H1 (cell line): ENCODE data around the gene MVK. TPM values are rescaled to one million over a fixed set of nuclear protein-coding genes. Genes with fewer than 3 reads are reported as not detected.

Source experiments
- CTCF ChIA-PET: fragments of 300-600 bp; sonication (Branson Sonifier 250); formaldehyde crosslinking; loops from one replicate; lab custom pipeline; 2021; ENCODE audit not compliant: partially characterized antibody; lab: Charles Lee
- POLR2A ChIA-PET: fragments of 300-600 bp; sonication (Branson Sonifier 250); formaldehyde crosslinking; loops from one replicate; lab custom pipeline; 2021; ENCODE audit warnings: inconsistent platforms; ENCODE audit not compliant: partially characterized antibody; lab: Charles Lee
- DNase-seq, 2 experiments: peaks; one replicate each; pipeline versions ENCODE4 v3.0.0 to v3.0.0-alpha.2; 2010 to 2022; ENCODE audit warnings: low spot score in 2 of 2, low read depth in 1 of 2, mixed read lengths in 1 of 2
- FAIRE-seq: peaks from 2 replicates; lab custom pipeline; 2011; peaks lifted over from hg19 to GRCh38; lab: Jason Lieb, UNC
- H2AFZ ChIP-seq: 2 replicates; pipeline ENCODE4 v1.8.1; 2012; ENCODE audit warnings: low read length, inconsistent platforms
- H2AK5ac ChIP-seq: 2 replicates; pipeline ENCODE4 v1.6.1; 2013; ENCODE audit warnings: low read depth, low read length
- H2BK120ac ChIP-seq: replicated peaks from 2 replicates; pipeline ENCODE3; 2013; ENCODE audit warnings: low read depth, low read length, inconsistent platforms
- H2BK12ac ChIP-seq: 2 replicates; pipeline ENCODE4 v1.6.1; 2013; ENCODE audit warnings: low read depth, low read length
- H2BK15ac ChIP-seq: 2 replicates; pipeline ENCODE4 v1.6.1; 2013; ENCODE audit warnings: low read length
- H2BK20ac ChIP-seq: 2 replicates; pipeline ENCODE4 v1.6.1; 2013; ENCODE audit warnings: low read length
- H2BK5ac ChIP-seq: 2 replicates; pipeline ENCODE4 v1.6.1; 2013; ENCODE audit warnings: low read depth, low read length
- H3K14ac ChIP-seq: 2 replicates; pipeline ENCODE4 v1.6.1; 2013; ENCODE audit warnings: inconsistent platforms; ENCODE audit not compliant: insufficient read length
- H3K18ac ChIP-seq: 2 replicates; pipeline ENCODE4 v1.6.1; 2013; ENCODE audit warnings: low read length; ENCODE audit errors: extremely low read depth
- H3K23ac ChIP-seq: 2 replicates; pipeline ENCODE4 v1.6.1; 2013; ENCODE audit warnings: inconsistent platforms; ENCODE audit not compliant: insufficient read length
- H3K23me2 ChIP-seq: 2 replicates; pipeline ENCODE4 v1.6.1; 2013; ENCODE audit warnings: low read depth, low read length
- H3K27ac ChIP-seq: 2 replicates; pipeline ENCODE4 v1.6.1; 2011; ENCODE audit warnings: low read depth, low read length, inconsistent platforms
- H3K27me3 ChIP-seq, 4 experiments: replicated peaks in 1 of 4; 1 replicate in 1 of 4; 2 replicates in 3 of 4; pipeline versions ENCODE4 v1.6.1 to v1.8.1; 2011 to 2013; ENCODE audit warnings: low read length in 3 of 4, mild to moderate bottlenecking in 3 of 4, inconsistent platforms in 2 of 4, mixed read lengths in 2 of 4, moderate library complexity in 1 of 4; ENCODE audit not compliant: control insufficient read depth in 3 of 4, insufficient read depth in 3 of 4; ENCODE audit errors: extremely low read depth in 1 of 4
- H3K36me3 ChIP-seq, 4 experiments: 2 replicates each; pipeline versions ENCODE4 v1.6.1 to v1.8.1; 2011 to 2013; ENCODE audit warnings: mild to moderate bottlenecking in 4 of 4, low read length in 3 of 4, moderate library complexity in 2 of 4, control low read depth in 1 of 4, inconsistent platforms in 1 of 4; ENCODE audit not compliant: insufficient read depth in 4 of 4, control insufficient read depth in 2 of 4
- H3K4ac ChIP-seq: replicated peaks from 2 replicates; pipeline ENCODE3; 2013; ENCODE audit warnings: low read length, low read depth, mixed read lengths, inconsistent platforms; ENCODE audit not compliant: insufficient read length
- H3K4me1 ChIP-seq, 4 experiments: replicated peaks in 1 of 4; 1 replicate in 1 of 4; 2 replicates in 3 of 4; pipeline versions ENCODE4 v1.6.1 to v1.8.1; 2011 to 2013; ENCODE audit warnings: low read length in 3 of 4, inconsistent platforms in 2 of 4, mixed read lengths in 1 of 4; ENCODE audit not compliant: insufficient read depth in 4 of 4, control insufficient read depth in 3 of 4
- H3K4me2 ChIP-seq, 2 experiments: 2 replicates each; pipeline versions ENCODE4 v1.6.1 to v1.8.1; 2011 to 2013; ENCODE audit warnings: low read depth in 2 of 2, low read length in 2 of 2, control low read depth in 1 of 2, inconsistent platforms in 1 of 2, mild to moderate bottlenecking in 1 of 2; ENCODE audit not compliant: insufficient read depth in 1 of 2
- H3K4me3 ChIP-seq, 4 experiments: fragments of 200-600, 300-600 bp in 1 of 4; sonication (generic), shearing (Covaris generic), sonication (Bioruptor Twin) in 1 of 4; 2 replicates each; pipeline versions ENCODE4 v1.5.1 to v1.8.1; 2011 to 2016; ENCODE audit warnings: low read length in 4 of 4, low read depth in 3 of 4, control low read depth in 2 of 4, inconsistent platforms in 2 of 4, mild to moderate bottlenecking in 2 of 4, mixed read lengths in 1 of 4, moderate library complexity in 1 of 4; ENCODE audit not compliant: insufficient read depth in 2 of 4; ENCODE audit errors: extremely low read depth in 1 of 4
- H3K56ac ChIP-seq: replicated peaks from 2 replicates; pipeline ENCODE3; 2013; ENCODE audit warnings: low read depth, mild to moderate bottlenecking, mixed read lengths, low read length, inconsistent platforms; ENCODE audit not compliant: insufficient read length
- H3K79me1 ChIP-seq: 2 replicates; pipeline ENCODE4 v1.6.1; 2013; ENCODE audit warnings: low read depth, low read length, control low read depth
- H3K79me2 ChIP-seq, 2 experiments: 2 replicates each; pipeline versions ENCODE4 v1.6.1 to v1.8.1; 2012 to 2013; ENCODE audit warnings: low read length in 2 of 2, mild to moderate bottlenecking in 2 of 2, inconsistent platforms in 1 of 2; ENCODE audit not compliant: insufficient read depth in 2 of 2, control insufficient read depth in 1 of 2
- H3K9ac ChIP-seq, 4 experiments: replicated peaks in 1 of 4; 1 replicate in 1 of 4; 2 replicates in 3 of 4; pipeline versions ENCODE4 v1.6.1 to v1.8.1; 2011 to 2013; ENCODE audit warnings: low read depth in 3 of 4, low read length in 3 of 4, control low read depth in 2 of 4, mild to moderate bottlenecking in 2 of 4, moderate library complexity in 2 of 4, inconsistent platforms in 1 of 4; ENCODE audit errors: extremely low read depth in 1 of 4
- H3K9me3 ChIP-seq, 2 experiments: 2 replicates each; pipeline versions ENCODE4 v1.6.1 to v1.8.1; 2012 to 2013; ENCODE audit warnings: mild to moderate bottlenecking in 2 of 2, moderate library complexity in 2 of 2, control low read depth in 1 of 2, inconsistent platforms in 1 of 2, low read depth in 1 of 2, low read length in 1 of 2, mixed read lengths in 1 of 2; ENCODE audit not compliant: insufficient read depth in 2 of 2
- H4K20me1 ChIP-seq, 2 experiments: replicated peaks in 1 of 2; 2 replicates each; pipeline versions ENCODE3 to v1.8.1; 2011 to 2013; ENCODE audit warnings: inconsistent platforms in 2 of 2, low read length in 2 of 2, mild to moderate bottlenecking in 1 of 2; ENCODE audit not compliant: insufficient read depth in 2 of 2, control insufficient read depth in 1 of 2
- H4K5ac ChIP-seq: 2 replicates; pipeline ENCODE4 v1.6.1; 2013; ENCODE audit warnings: low read length, low read depth, mixed read lengths, inconsistent platforms; ENCODE audit not compliant: insufficient read length
- H4K8ac ChIP-seq: 2 replicates; pipeline ENCODE4 v1.8.0; 2013; ENCODE audit warnings: mild to moderate bottlenecking, moderate library complexity, low read length, inconsistent platforms; ENCODE audit not compliant: insufficient read depth; ENCODE audit errors: extremely low read depth
- H4K91ac ChIP-seq: replicated peaks from 2 replicates; pipeline ENCODE3; 2013; ENCODE audit warnings: low read length, mixed read lengths, inconsistent platforms; ENCODE audit not compliant: insufficient read length
- ASH2L ChIP-seq: fragments of 200-600, 300-600 bp; sonication (generic); IDR thresholded peaks from one replicate; pipeline ENCODE4 v1.7.1; 2017; ENCODE audit warnings: low read length
- ATF3 ChIP-seq: IDR thresholded peaks from 2 replicates; pipeline ENCODE4 v1.6.1; 2011; ENCODE audit warnings: low read depth, mild to moderate bottlenecking, low read length; ENCODE audit not compliant: insufficient read depth
- BCL11A ChIP-seq, 2 experiments: IDR thresholded peaks; one replicate each; pipeline ENCODE4 v1.6.1; 2011; ENCODE audit warnings: low read depth in 2 of 2, low read length in 2 of 2, mild to moderate bottlenecking in 2 of 2
- CBX8 ChIP-seq: fragments of 300-800, 300-1000 bp; sonication (generic); IDR thresholded peaks from 2 replicates; pipeline ENCODE4 v1.7.1; 2016; ENCODE audit warnings: low read depth, low read length, borderline replicate concordance
- CHD2 ChIP-seq: IDR thresholded peaks from 2 replicates; pipeline ENCODE4 v1.6.1; 2012; ENCODE audit warnings: low read length, improper control_type of control experiment
- EGR1 ChIP-seq: IDR thresholded peaks from 2 replicates; pipeline ENCODE4 v1.6.1; 2011; ENCODE audit warnings: low read depth, low read length, borderline replicate concordance
- GABPA ChIP-seq: IDR thresholded peaks from 2 replicates; pipeline ENCODE4 v1.6.1; 2011; ENCODE audit warnings: mild to moderate bottlenecking, low read length, moderate library complexity, borderline replicate concordance; ENCODE audit not compliant: insufficient read depth
- HDAC2 ChIP-seq, 2 experiments: fragments of 300-600 bp in 1 of 2; sonication (generic) in 1 of 2; IDR thresholded peaks; 2 replicates each; pipeline ENCODE4 v1.6.1; 2011 to 2012; ENCODE audit warnings: low read depth in 2 of 2, low read length in 2 of 2, mild to moderate bottlenecking in 2 of 2, moderate library complexity in 2 of 2, borderline replicate concordance in 1 of 2, inconsistent platforms in 1 of 2
- KDM4A ChIP-seq: IDR thresholded peaks from one replicate; pipeline ENCODE4 v1.7.1; 2012; ENCODE audit warnings: low read depth, mild to moderate bottlenecking, moderate library complexity, low read length, inconsistent platforms; ENCODE audit not compliant: severe bottlenecking
- KDM5A ChIP-seq: fragments of 200-600 bp; IDR thresholded peaks from 2 replicates; pipeline ENCODE4 v1.7.1; 2012; ENCODE audit warnings: mild to moderate bottlenecking, low read length, inconsistent platforms, mixed read lengths
- RXRA ChIP-seq: IDR thresholded peaks from 2 replicates; pipeline ENCODE4 v1.6.1; 2011; ENCODE audit warnings: low read depth, mild to moderate bottlenecking, low read length, moderate library complexity; ENCODE audit not compliant: insufficient read depth
- SIN3A ChIP-seq, 2 experiments: IDR thresholded peaks in 1 of 2; conservative IDR thresholded peaks in 1 of 2; 2 replicates each; pipeline ENCODE4 v1.6.1; 2011 to 2012; ENCODE audit warnings: low read length in 2 of 2, improper control_type of control experiment in 1 of 2, low read depth in 1 of 2, mild to moderate bottlenecking in 1 of 2
- SIX5 ChIP-seq: IDR thresholded peaks from 2 replicates; pipeline ENCODE4 v1.6.1; 2011; ENCODE audit warnings: mild to moderate bottlenecking, low read depth, low read length
- WGBS, 2 experiments: shearing (Covaris generic) in 1 of 2; methylation state at CpG; one replicate each; pipeline versions ENCODE4 v1.1.6 to v1.1.7; 2013 to 2015; ENCODE audit warnings: low lambda C conversion rate in 2 of 2, mixed read lengths in 2 of 2, inconsistent platforms in 1 of 2, low coverage in 1 of 2, missing lambda C conversion rate in 1 of 2; ENCODE audit not compliant: insufficient replicate concordance in 2 of 2, insufficient coverage in 1 of 2, insufficient read length in 1 of 2; ENCODE audit errors: extremely low coverage in 1 of 2, missing lambda C conversion rate in 1 of 2; 5-methylcytosine and 5-hydroxymethylcytosine counted together
- polyA plus RNA-seq, 7 experiments: library from polyadenylated mRNA; depleted of rRNA in 3 of 7; stranded (reverse) in 5 of 7; unstranded in 2 of 7; fragments of >200 nt in 5 of 7; fragments of 200-250 nt in 2 of 7; gene quantifications; 1 replicate in 5 of 7; 2 replicates in 1 of 7; 4 replicates in 1 of 7; pipeline versions ENCODE4 v1.2.1 to v1.2.3, GENCODE V29; 2011 to 2013; ENCODE audit warnings: missing spikeins in 2 of 7, mixed read lengths in 2 of 7
- total RNA-seq: library from RNA; stranded (reverse); fragmentation: NEBNext Ultra II Directional; extraction: Animal tissue kit (Norgen Biotek cat#: 25700); gene quantifications from 2 replicates; pipeline ENCODE4 v1.2.1, GENCODE V29; 2021

The MVK gene
- total and polyA plus RNA-seq, 2 of the 8 experiments (the other 6 are each of a cell fraction or from before 2014, with no cell fraction given) = 15.7 to 20.9 TPM

GRCh38 chr12:109642506-109643132, 69.0 kb downstream of the MVK start:
- Histone ChIP-seq H3K18ac (no peak overlapping the region), H2AK5ac (no peak overlapping the region), H3K9ac (no peak overlapping the region), H3K14ac (no peak overlapping the region), H3K23me2 (no peaks in the 10 kb centered on the region), H3K9me3 (no peaks in the 10 kb centered on the region), H3K79me1 (no peaks in the 10 kb centered on the region), H2AFZ (no peak overlapping the region), H2BK120ac (no peak overlapping the region), H2BK15ac (no peak overlapping the region), H2BK20ac (no peak overlapping the region), H4K91ac (no peak overlapping the region), H4K20me1 (no peaks in the 10 kb centered on the region), H3K4me2 (no peak overlapping the region), H3K36me3 (no peaks in the 10 kb centered on the region), H3K4ac (no peak overlapping the region), H2BK12ac (no peak overlapping the region), H3K4me1 (no peaks in the 10 kb centered on the region; a peak in 1 of 7 replicates), H3K23ac (no peak overlapping the region), H3K56ac (no peak overlapping the region), H4K5ac (no peak overlapping the region), H2BK5ac (no peak overlapping the region), H3K27ac (no peak overlapping the region), H3K4me3 (no peak overlapping the region), H4K8ac (no peak overlapping the region), H3K27me3 (no peaks in the 10 kb centered on the region), H3K79me2 (no peaks in the 10 kb centered on the region)
- ChIA-PET CTCF (interaction anchor here (0.9 to 1.8 kb wide), 4 partner anchors 72 to 116 kb away, joined by 3 to 5 read pairs (median 4); no protein-coding TSS in a partner anchor), POLR2A (no interaction called here)
- DNase-seq (no peak), FAIRE-seq (no peak)
- TF ChIP-seq SIN3A (conservative IDR thresholded peaks at IDR 0.05 in 1 of 2, IDR thresholded peaks at IDR 0.05 in 1 of 2; ENCODE audit: low read depth in 1 of 2, low read length in 2 of 2) (no peak), EGR1 (no peak), SIX5 (no peak), ASH2L (no peak), BCL11A (IDR thresholded peaks at IDR 0.05; ENCODE audit: low read depth in 2 of 2, low read length in 2 of 2) (no peak), CHD2 (no peak), KDM4A (no peak), KDM5A (no peak), ATF3 (no peak), CBX8 (no peak), HDAC2 (IDR thresholded peaks at IDR 0.05; ENCODE audit: borderline replicate concordance in 1 of 2, low read depth in 2 of 2, low read length in 2 of 2) (no peak), GABPA (no peak), RXRA (no peak)
- 86% methylated on average over 10 of the region's 10 CpGs; no CpG with 5 or more reads in 1 of the 2 experiments for WGBS, 2 experiments
